Measurements from ENCODE around the gene RBM47. TPM values are rescaled to one million over a fixed set of nuclear protein-coding genes. Genes with fewer than 3 reads are reported as not detected.

Gene RBM47
- total and polyA plus RNA-seq, 10 of the 15 experiments (the other 5 are each of a cell fraction or from before 2014, with no cell fraction given) = 7.9 to 45.0 (median 28.7) TPM

GRCh38 chr4:40607221-40607620, 22.4 kb downstream of the RBM47 start:
- WGBS (ENCODE audit: insufficient coverage, insufficient replicate concordance, low lambda C conversion rate, missing lambda C conversion rate) = 78% methylated on average over 3 of the region's 3 CpGs
- intact Hi-C loops (cut with micrococcal nuclease; ENCODE audit: unreplicated experiment) = no loop called here
- Histone ChIP-seq H3K4me1 (ENCODE audit: control insufficient read depth, insufficient read depth, low read length) (0 out of 2 replicates have a peak, but pooled peaks cover 7% of the 10 kb centered on the region), H3K4me3 (no peak overlapping the region), H3K4me2 (ENCODE audit: control insufficient read depth, insufficient read depth) (no peak overlapping the region), H3K9me3 (replicated peaks; ENCODE audit: control insufficient read depth, insufficient read depth, low read length) (no peaks in the 10 kb centered on the region), H2AFZ (ENCODE audit: control insufficient read depth, low read depth, low read length) (no peak overlapping the region), H3K27me3 (replicated peaks in 1 of 2; ENCODE audit: control insufficient read depth in 2 of 2, insufficient read depth in 2 of 2, low read length in 1 of 2) (no peaks in the 10 kb centered on the region), H3K27ac (ENCODE audit: control insufficient read depth, insufficient read depth) (no peak overlapping the region), H3K36me3 (ENCODE audit: control insufficient read depth in 2 of 2, insufficient read depth in 2 of 2, low read length in 1 of 2) (peaks cover 1 to 5% of the 10 kb centered on the region in 2 experiments; a peak in 2 of 4 replicates), H3K79me2 (ENCODE audit: control insufficient read depth, insufficient read depth, low read length) (peaks cover 78% of the 10 kb centered on the region), H3K9ac (ENCODE audit: control insufficient read depth, insufficient read depth, low read length) (no peak overlapping the region), H4K20me1 (ENCODE audit: control insufficient read depth, insufficient read depth) (no peaks in the 10 kb centered on the region)
- in situ Hi-C loops (cut with MboI) = no loop called here
- FAIRE-seq (no peak), ATAC-seq (no peak), DNase-seq (ENCODE audit: low read depth, low spot score) (no peak)
- ChIA-PET CTCF (no interaction called here), POLR2A (interaction anchor here (0.7 to 1.2 kb wide), 2 partner anchors 20 to 401 kb away, joined by 3 to 5 read pairs; no protein-coding TSS in a partner anchor), RAD21 (ENCODE audit: unreplicated experiment) (no interaction called here), SMC1A (ENCODE audit: uncharacterized antibody, unreplicated experiment) (no interaction called here)
- BruUV-seq (replicated peaks) = no TSS peak
- TF ChIP-seq PAX5 (IDR thresholded peaks at IDR 0.05; ENCODE audit: borderline replicate concordance, low read depth, low read length) = no peak
- TF ChIP-seq REST (IDR thresholded peaks at IDR 0.05; ENCODE audit: low read depth, low read length) = no peak
- no peak for TF ChIP-seq NRF1 (conservative IDR thresholded peaks at IDR 0.05; ENCODE audit: low read depth, low read length)
- no peak for TF ChIP-seq KDM1A (IDR thresholded peaks at IDR 0.05; ENCODE audit: borderline replicate concordance)
- TF ChIP-seq IKZF1 (conservative IDR thresholded peaks at IDR 0.05) = no peak
- TF ChIP-seq SMAD1 (IDR thresholded peaks at IDR 0.05; ENCODE audit: low read depth, partially characterized antibody) = no peak
- no peak for TF ChIP-seq MAX (IDR thresholded peaks at IDR 0.05; ENCODE audit: low read depth, low read length)
- TF ChIP-seq TAF1 (IDR thresholded peaks at IDR 0.05; ENCODE audit: borderline replicate concordance, low read depth, low read length) = no peak
- no peak for TF ChIP-seq MXI1 (IDR thresholded peaks at IDR 0.05; ENCODE audit: low read depth, low read length)
- TF ChIP-seq, protein P1, sequence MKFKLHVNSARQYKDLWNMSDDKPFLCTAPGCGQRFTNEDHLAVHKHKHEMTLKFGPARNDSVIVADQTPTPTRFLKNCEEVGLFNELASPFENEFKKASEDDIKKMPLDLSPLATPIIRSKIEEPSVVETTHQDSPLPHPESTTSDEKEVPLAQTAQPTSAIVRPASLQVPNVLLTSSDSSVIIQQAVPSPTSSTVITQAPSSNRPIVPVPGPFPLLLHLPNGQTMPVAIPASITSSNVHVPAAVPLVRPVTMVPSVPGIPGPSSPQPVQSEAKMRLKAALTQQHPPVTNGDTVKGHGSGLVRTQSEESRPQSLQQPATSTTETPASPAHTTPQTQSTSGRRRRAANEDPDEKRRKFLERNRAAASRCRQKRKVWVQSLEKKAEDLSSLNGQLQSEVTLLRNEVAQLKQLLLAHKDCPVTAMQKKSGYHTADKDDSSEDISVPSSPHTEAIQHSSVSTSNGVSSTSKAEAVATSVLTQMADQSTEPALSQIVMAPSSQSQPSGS (IDR thresholded peaks at IDR 0.05; ENCODE audit: low read length) = no peak
- no peak for TF ChIP-seq MTA3 (IDR thresholded peaks at IDR 0.05; ENCODE audit: borderline replicate concordance, low read length)
- TF ChIP-seq, protein P2, sequence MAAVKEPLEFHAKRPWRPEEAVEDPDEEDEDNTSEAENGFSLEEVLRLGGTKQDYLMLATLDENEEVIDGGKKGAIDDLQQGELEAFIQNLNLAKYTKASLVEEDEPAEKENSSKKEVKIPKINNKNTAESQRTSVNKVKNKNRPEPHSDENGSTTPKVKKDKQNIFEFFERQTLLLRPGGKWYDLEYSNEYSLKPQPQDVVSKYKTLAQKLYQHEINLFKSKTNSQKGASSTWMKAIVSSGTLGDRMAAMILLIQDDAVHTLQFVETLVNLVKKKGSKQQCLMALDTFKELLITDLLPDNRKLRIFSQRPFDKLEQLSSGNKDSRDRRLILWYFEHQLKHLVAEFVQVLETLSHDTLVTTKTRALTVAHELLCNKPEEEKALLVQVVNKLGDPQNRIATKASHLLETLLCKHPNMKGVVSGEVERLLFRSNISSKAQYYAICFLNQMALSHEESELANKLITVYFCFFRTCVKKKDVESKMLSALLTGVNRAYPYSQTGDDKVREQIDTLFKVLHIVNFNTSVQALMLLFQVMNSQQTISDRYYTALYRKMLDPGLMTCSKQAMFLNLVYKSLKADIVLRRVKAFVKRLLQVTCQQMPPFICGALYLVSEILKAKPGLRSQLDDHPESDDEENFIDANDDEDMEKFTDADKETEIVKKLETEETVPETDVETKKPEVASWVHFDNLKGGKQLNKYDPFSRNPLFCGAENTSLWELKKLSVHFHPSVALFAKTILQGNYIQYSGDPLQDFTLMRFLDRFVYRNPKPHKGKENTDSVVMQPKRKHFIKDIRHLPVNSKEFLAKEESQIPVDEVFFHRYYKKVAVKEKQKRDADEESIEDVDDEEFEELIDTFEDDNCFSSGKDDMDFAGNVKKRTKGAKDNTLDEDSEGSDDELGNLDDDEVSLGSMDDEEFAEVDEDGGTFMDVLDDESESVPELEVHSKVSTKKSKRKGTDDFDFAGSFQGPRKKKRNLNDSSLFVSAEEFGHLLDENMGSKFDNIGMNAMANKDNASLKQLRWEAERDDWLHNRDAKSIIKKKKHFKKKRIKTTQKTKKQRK (IDR thresholded peaks at IDR 0.05; ENCODE audit: low read depth, low read length) = no peak
- TF ChIP-seq E4F1 (IDR thresholded peaks at IDR 0.05; ENCODE audit: borderline replicate concordance, partially characterized antibody) = no peak

Measured in GM12878 (cell line).